GM21717 (cell line): ENCODE data around the gene RPS21.

Experiments
- ATAC-seq: cut with Tn5 transposase; IDR thresholded peaks from one replicate; pipeline ENCODE4 v1.9.1; 2021; ENCODE audit warnings: mild to moderate bottlenecking, moderate library complexity; ENCODE audit not compliant: unreplicated experiment

The RPS21 gene

DNA sequence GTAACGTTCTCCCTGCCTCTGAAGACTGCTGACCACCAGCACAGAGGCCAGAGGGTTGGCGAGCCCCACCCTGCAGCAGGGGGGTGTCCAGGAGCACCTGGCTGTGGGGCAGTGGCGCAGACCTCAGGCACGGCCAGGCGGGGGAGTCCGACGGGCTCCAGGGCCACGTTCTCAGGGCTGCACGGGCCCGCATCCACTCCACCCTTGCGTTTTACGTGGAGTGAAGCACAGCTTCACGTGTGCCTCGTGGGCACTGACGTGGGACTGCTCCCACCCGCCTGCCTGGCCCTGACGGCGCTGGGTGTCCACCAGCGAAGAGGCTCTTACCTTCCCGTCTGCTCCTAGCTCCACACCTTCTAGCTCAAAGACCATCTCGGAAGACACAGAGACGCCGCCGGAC, 6.9 kb downstream of the RPS21 start:
- ATAC-seq: no peak

DNA sequence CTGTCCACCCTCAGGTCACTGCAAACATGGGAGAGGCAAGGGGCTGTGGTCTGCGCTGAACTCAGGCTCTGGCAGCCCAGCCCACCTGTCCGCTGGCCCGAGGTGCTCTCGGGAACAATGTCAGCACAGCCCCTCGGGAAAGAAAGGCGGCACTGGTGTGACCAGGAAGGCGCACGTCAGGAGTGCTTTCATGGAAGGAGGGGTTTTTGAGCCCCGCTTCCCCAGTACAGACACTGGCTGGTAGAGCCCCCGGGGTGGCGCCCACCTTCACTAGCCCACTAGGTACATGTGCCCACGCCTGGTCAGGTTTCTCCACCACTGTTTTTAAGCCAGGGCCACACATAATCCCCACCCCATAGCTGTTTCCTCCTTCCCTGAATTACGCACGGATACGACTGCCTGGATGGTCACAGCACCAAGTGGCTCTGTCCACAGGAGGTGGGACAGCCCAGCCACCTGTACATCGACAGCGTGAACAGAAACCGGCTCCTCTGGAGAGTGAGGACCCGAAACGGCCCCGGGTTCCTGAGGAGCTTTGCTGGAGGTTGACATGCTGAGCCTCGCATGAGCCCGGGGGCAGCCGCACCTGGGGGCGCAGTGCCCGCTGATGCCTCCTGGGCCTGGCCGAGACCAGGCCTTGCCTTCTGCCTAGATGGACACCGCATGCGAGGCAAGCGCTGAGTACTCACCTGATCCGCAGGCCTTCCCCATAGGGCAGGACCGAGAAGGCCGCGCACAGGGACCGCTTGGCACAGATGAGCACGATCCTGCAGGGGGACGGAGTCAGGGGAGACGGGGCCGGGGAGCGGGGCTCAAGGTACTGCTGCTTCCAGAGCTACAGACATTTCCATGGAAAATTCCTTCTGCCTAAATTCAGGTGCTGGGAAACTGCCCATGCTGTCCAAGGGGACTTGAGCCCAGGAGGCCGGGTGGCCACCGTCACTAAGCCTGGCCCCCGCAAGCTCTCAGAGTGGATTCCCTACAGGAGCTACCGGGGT, 7.6 kb downstream of the RPS21 start:
- no peak for ATAC-seq

DNA sequence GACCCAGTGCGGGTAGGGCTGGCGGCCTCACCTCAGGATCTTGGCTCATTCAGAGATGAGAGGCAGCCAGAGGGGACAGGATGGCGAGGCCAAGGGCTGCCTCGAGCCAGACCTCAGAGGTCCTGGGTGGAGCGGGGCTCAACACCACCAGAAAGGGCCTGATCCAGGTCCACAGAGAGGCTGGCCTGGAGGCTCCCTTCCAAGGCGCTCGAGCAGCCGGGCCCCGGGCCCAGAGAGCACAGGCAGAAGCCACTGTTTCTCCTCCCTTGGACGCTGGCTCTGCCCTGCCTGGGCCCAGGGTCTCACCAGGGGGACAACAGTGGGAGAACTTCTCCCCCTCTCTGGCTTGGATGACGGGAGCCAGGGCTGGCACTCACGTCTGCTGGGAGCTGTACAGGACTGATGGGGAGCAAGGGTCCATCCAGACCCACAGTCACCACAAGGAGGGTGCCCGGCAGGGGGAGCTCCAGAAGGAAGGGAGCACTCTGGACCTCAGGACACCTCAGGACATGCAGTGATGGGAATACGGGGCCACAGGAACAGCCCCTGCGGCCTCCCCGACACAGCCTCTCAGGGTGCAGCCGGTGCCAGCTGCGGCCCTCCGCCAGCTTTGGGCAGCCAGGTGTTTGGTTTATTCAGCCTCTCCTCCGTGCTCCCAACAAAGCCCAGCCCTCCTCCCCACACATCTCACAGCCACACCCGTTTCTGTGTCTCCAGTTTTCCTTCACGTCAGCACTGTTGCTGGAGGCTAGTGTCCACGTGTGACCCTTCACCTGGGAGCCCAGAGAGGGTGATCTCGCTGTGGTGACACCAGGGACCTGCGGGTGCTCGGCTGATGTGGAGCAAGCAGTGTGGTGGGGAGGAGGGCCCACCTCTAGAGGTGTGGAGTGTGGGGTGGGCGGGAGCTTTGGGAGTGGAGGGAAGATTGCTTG, 8.7 kb downstream of the RPS21 start:
- ATAC-seq: no peak

DNA sequence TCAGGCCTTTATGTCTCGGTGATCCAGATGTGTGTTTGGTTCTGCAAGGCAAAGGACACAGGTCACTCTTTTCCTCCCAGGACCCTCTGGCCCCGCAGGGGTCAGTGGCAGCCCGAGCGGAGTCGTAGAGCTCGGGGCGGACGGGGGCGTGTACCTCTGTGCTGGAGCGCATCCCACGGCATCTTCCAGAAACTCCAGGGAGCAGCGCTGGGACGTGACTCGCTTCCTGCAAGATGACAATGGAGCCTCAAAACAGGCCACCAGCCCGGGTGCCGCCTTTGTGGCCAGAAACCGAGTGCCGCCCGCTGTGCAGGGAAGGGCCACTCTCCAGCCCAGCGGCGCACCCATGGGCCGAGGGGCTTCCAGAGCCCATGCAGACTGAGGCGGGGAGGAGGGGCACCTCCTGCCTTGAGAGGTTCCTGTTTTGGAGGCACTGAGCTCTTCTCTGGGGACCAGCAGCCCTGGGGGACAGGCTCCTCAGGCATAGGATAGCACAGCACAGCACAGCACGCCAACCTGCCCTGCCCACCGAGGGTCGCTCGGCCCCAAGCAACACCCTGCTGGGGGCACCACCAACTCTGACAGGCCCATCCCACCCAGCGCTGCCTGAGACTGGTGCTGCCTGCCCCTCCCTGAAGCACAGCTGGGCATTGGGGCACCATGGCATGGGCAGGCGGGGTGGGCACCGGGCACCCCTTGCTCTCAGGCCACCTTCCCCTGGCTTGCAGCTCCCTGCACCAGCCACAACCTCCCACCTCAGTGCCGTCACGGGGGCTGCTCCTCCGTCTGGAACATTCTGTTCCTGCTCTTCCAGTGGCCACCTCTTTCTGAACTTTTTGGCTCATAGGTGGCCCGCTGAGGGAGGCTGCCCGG, 9.7 kb downstream of the RPS21 start:
- ATAC-seq: no peak

DNA sequence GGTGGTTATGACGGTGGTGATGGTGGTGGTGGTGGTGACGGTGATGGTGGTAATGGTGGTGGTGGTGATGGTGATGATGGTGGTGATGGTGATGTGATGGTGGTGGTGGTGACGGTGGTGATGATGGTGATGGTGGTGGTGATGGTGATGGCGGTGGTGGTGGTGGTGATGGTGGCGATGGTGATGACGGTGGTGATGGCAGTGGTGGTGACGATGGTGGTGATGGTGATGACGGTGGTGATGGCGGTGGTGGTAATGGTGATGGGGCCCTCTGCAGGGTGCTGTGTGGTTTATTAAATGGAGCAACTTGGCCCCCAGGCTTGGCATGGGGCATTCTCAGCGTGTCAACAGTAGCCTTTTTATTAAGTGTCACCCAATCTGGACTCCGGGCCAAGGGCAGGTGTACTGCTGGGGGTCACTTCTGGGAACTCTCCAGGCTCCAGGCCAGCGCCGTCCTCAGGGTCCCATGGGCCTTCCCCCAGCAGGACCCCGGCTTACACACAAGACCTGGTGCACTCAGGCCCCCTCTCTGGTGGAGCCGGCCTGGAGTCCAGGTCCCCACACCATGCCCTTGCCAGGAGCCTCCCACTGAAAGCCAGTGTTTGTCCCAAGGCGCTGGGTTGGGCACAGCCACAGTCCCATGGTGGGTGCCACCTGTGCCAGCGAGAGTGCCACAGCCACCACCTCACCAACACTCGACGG, 11.4 kb downstream of the RPS21 start:
- ATAC-seq: no peak

DNA sequence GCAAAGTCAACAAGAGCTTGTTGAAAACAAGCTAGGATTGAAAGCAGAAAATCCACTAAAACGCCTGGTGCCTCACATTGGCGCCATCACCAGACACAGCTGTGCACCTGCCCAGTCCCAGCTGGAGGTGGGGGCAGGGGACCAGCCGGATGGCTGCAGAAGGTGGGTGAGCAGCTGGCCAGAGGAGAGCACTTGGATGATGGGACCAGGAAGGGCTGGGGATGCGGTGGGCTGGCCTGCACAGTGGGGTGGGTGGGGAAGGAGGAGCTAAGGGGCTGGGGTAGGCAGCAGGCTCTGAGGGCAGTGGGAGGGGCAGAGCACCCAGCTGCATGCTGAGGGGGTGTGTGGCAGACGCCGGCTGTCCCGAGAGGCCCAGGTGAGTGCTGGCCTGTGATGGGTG, 13.1 kb downstream of the RPS21 start:
- ATAC-seq: no peak

DNA sequence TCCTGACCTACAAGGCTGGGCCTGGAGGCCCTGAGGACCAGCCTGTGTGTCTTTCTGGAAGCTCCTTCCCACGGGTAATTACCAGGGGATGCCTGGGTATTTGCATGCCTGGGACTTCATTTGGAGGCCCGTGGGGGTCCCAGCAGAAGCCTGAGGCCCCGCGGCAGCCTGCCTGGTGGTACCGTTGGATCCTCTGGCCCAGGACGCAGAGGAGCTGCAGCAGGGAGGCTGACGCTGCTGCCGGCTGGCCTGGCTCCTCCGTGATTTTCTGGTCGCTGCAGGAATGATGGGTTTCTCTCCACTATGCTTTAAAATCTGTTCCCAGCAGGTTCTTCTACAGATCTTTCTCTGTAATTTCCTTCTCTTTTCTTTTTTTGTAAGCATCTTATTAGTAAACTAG, 13.6 kb downstream of the RPS21 start:
- no peak for ATAC-seq

DNA sequence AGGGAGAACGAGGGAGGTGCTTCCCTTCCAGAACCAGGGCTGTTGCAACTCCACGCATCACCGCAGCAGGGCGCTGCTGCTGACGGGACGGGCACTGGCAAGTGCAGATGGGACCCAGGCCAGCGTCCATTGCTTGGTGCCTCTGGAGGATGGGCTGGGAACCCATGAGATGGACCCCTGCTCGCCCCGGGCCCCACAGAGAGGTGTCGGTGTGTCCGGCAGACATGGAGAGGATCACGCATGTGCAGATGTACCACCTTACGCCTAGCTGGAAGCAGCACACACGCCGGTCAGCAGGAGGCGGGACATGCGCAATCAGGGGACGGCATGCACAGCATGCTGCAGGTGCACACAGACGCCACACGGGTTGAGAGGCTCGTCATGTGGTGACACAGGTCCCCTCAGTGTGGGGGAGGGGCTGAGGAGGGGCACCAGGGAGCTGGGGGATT, 14.5 kb downstream of the RPS21 start:
- ATAC-seq: no peak

DNA sequence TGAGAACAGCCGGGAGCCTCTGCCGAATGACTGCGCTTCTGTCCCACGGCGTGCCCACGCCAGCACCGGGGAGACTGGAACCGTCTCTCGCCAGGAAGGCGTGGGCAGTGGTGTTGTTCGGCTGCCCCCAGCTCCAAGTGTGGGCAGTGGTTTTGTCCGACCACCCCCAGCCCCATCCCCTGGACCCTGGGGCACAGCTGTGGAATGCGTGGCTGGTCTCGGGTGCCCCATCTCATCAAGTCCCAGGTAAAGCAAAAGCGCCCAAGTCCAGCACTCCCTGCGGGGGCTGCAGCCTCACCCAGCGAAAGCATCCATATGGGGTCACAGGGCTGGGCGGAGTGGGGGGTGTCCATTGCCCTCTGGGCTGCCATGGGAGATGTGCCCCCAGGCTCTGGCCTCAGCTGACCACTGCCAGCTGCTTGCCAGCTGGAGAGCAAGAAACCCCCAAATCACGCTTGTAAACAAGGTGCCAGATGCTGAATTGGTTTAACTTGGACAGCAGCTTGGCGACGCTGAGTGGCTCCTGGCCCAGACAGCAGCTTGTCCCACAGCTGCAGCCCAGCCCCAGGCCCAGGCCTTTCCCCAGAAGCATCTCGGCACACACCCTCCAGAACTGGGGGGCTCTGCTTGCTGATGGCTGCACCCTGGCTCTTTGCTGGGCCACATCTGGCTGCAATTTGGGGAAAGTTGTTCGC, 15.7 kb downstream of the RPS21 start:
- no peak for ATAC-seq

DNA sequence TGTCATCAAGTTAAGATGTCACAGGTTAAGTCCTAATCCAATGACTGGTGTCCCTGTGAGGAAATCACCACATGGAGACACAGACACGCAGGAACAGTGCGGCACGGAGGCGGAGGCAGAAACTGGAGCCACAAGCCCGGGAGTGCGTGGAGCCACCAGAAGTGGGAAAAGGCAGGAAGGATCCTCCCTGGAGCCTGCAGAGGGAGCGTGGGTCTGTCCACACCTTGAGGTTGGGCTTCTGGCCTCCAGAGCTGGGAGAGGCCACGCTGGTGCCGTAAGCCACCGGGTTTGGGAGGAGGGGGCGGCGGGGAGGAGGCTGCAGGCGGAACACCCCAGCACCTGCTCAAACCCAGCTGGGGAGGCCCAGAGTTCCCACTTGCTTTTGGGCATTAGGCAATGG, 16.4 kb downstream of the RPS21 start:
- no peak for ATAC-seq

DNA sequence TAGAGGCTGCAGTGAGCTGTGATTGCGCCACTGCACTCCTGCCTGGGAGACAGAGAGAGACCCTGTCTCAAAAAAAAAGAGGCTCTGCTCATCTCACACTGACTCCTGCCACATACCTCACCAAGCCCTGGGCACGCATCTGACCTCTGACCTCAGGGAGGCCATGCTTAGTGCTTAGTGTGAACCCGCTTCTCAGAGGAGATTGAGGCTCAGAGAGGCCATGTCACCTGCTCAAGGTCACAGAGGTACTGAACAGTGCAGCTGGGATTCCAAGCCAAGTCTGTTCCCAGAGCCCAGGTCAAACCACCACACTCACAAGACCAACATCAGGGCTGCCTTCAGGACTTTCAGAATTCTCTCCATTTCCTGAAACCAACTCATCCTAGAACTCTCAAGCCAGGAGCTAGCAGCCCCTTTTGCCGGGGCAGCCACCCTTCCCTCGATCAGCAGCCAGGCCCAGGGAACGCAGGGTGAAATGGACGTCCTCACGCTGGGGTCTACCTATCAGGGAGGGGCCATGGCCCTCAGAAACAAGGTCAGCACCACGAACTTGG, 17.3 kb downstream of the RPS21 start:
- ATAC-seq: no peak

DNA sequence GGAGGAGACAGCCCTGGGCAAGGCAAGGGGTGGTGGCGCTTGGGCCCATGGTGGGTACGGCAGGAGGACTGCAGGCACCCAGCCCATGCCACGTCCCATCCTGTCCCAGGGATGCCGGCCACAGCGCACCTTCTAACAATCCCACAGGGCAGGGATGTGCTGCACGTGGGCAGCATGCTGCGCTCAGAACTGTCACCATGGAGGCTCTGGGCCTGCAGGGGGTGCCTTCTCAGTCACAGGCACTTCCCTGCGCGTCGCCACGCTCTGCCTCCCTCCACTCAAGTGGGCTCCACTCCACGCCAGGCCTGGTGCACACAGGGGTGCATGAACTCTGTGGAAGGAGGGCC, 17.8 kb downstream of the RPS21 start:
- no peak for ATAC-seq

DNA sequence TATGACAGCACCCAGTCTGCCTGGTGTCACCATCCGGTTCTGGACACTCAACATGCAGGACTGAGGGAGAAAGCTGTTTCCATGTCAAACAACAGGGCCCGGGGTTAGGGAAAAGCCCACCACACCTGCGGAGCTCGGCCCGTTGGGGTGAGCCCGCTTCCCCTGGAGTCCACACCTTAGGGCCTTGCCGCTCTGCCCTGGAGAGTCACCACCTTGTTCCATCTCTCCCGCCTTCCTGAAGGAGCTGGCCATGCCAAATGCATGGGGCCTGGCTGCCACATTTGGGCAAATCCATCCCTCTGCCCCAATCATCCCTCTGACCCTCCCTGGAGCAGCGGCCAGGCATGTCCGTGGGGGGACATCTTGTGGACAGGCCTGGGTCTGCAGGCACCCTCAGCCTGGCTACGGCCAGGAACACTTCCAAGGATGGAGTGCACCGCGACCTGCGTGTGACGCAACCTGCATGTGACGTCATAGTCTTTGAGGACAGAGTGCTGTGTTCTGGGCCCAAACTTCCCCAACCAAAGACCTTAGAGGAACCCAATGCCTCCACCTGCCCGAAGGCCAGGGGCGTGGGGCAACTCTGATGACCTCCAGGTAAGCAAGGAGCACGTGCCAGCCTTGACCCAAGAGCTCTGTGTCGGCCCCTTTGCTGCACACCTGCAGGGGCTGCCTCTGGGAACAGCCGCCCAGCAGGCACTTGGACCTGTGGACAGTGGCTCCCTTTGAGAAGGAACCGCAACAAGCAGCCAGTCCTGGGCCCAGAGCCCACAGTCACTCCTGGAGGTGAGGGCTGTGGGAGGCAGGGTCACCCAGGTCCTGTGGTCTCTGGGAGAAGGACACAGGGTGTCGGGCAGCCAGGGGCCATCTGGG, 18.4 kb downstream of the RPS21 start:
- no peak for ATAC-seq

DNA sequence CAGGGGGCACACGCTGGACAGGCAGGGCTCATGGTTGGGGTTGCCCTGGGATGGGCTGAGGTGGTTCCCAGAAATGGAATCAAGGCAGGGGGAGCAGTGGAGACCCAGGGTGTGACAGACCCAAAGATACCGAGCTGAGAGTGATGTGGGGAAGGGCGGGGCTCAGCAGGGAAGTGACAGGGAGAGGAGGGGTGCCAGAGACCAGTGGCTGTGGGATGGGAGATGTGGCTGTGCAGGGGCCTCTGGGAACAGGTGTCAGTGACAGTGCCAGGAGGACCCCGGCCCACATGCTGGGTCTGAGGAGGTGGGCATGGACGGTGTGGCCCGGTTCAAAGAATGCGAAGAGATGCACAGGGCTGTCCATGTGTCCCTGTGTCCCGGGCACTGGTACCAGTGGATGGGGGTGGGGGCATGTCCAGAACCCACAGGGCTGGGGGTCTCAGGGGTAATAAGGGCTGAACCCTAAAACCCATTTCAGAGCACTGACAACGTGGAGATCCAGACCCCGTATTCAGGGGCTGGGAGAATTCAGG, 19.1 kb downstream of the RPS21 start:
- no peak for ATAC-seq

DNA sequence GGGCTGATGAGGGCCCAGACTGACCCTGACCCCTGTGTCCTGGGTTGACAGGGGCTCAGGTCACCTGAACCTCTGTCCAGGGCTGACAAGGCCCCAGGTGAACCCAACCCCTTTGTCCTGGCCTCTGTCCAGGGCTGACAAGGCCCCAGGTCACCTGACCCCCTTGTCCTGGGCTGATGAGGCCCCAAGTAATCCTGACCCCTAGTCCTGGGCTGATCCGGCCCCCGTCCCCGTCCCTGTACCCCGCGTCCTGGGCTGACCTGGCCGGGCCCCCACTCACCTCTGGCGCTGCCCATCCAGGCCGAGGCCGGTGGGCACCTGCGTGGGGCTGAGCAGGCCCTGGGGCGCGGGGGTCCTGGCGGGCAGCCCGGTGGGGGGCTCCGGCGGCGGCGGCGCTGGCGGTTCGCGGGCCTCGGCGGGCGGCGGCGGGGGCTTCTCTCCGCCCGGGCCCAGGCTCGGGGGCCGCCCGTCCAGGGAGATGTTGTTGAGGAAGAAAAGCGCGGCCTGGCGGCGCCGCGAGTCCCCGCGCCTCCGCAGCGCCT, 19.8 kb downstream of the RPS21 start:
- ATAC-seq: peak; percentile 1

DNA sequence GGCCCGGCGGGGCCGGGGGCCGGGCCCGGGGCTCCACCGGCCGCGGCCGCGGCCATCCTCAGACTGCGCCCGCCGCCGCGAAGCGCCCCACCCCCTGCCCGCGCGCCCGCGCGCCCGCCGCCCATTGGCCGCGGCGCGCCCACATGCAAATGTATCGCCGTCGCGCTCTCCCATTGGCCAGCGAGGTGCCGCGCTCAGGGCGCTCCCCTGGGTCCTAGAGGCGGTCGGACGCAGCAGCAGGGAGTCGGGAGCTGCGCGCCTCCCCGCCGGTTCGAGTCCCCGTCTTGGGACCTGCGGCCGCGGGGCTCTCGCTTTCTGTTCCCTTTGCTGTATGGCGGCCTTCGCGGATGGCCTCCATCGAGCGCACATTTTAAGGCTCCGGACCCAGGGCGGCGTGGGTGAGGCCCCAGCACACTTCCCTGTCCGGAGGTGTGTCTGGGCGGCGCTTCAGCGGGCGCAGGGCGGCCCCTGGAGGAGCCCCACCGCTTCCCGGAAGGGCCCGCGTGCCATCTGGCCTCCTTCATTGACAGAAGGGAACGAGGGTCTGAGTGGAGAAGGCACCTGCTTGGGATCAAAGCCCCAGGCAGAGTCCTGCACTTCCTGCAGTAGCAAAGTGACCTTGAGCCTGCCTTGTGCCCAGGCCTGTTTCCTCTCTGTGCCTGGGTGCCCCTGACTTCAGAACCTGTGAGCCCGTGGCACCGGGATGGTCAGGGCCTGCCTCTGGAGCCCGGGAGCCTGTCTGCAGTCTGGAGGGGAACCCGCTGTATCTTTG, 20.5 kb downstream of the RPS21 start, which contains the start of gene CABLES2:
TSS of gene CABLES2 (minus strand) at position 65 of the 772 bp plus-strand sequence. CDS start at position 56, 9 bp downstream.
- peak; percentile 80 for ATAC-seq

DNA sequence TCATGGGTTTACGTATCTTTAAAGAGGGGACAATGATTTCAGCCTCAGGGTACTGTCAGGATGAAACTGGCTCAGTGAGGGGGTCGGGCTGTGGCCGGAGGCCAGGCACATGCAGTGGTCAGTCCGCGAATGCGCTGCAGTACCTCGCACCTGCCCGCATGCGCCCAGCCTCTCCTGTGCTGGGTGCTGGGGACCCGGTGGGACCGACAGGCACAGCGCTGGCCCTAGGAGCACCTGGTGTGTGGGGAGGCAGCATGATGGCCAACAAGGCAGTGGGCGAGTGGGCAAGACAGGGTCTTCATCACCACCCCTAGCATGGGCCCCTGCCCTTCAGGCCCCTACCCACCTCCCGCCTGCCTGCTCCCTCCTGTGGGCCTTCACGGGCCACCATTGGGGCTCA, 21.2 kb downstream of the RPS21 start:
- ATAC-seq: no peak
